OCI-LY7 (cell line): ENCODE results near the gene ERGIC1. TPM values are rescaled to one million over a fixed set of nuclear protein-coding genes. Genes with fewer than 3 reads are reported as not detected.

Experiments
- BruUV-seq: library from RNA; stranded (reverse); fragments of 400-500 nt; replicated peaks from 2 replicates; lab custom pipeline; 2021; lab: Mats Ljungman, UMichigan
- CTCF ChIA-PET: fragments of 300-600 bp; sonication (Branson Sonifier 250); formaldehyde crosslinking; loops from one replicate; lab custom pipeline; 2022; ENCODE audit warnings: antibody characterized with exemption; ENCODE audit not compliant: unreplicated experiment; lab: Charles Lee
- POLR2A ChIA-PET: fragments of 300-600 bp; sonication (Branson Sonifier 250); formaldehyde crosslinking; loops from one replicate; lab custom pipeline; 2022; ENCODE audit warnings: antibody characterized with exemption; lab: Charles Lee
- DNase-seq: peaks from one replicate; pipeline ENCODE4 v3.0.0-alpha.2; 2015; ENCODE audit warnings: low spot score
- H2AFZ ChIP-seq: fragments of 200-600 bp; sonication (generic), shearing (Covaris generic); 2 replicates; pipeline ENCODE4 v1.6.1; 2014; ENCODE audit warnings: mild to moderate bottlenecking, antibody characterized with exemption, low read length, moderate library complexity
- H3K27ac ChIP-seq: fragments of 200-600 bp; sonication (generic); 2 replicates; pipeline ENCODE4 v1.5.1; 2014; ENCODE audit warnings: mixed run types, low read depth, mild to moderate bottlenecking, moderate library complexity, low read length, inconsistent platforms; ENCODE audit not compliant: poor library complexity, severe bottlenecking
- H3K36me3 ChIP-seq: fragments of 200-600 bp; sonication (generic); 2 replicates; pipeline ENCODE4 v1.6.1; 2014; ENCODE audit warnings: mild to moderate bottlenecking, antibody characterized with exemption, low read length, moderate library complexity, mixed read lengths; ENCODE audit not compliant: insufficient read depth
- H3K4me1 ChIP-seq: fragments of 200-600 bp; sonication (generic); 2 replicates; pipeline ENCODE4 v1.5.1; 2014; ENCODE audit warnings: mild to moderate bottlenecking, low read length; ENCODE audit not compliant: insufficient read depth, poor library complexity, severe bottlenecking
- H3K4me2 ChIP-seq: fragments of 200-600 bp; sonication (generic); 2 replicates; pipeline ENCODE4 v1.6.1; 2014; ENCODE audit warnings: mild to moderate bottlenecking, low read length
- H3K4me3 ChIP-seq: fragments of 200-600 bp; sonication (generic); 2 replicates; pipeline ENCODE4 v1.5.1; 2014; ENCODE audit warnings: mild to moderate bottlenecking, low read depth, low read length; ENCODE audit not compliant: poor library complexity, severe bottlenecking
- H3K79me2 ChIP-seq: fragments of 200-600 bp; sonication (generic); 2 replicates; pipeline ENCODE4 v1.6.1; 2016; ENCODE audit warnings: low read depth, mild to moderate bottlenecking, low read length, moderate library complexity, mixed read lengths; ENCODE audit not compliant: insufficient read depth
- H3K9me2 ChIP-seq: fragments of 200-600 bp; sonication (generic); 2 replicates; pipeline ENCODE4 v1.6.1; 2016; ENCODE audit warnings: mild to moderate bottlenecking, low read length, mixed read lengths; ENCODE audit not compliant: insufficient read depth
- H3K9me3 ChIP-seq: fragments of 200-600 bp; sonication (generic); 2 replicates; pipeline ENCODE4 v1.6.1; 2014; ENCODE audit warnings: mild to moderate bottlenecking, mixed run types, low read length, mixed read lengths
- H4K20me1 ChIP-seq: fragments of 200-600 bp; sonication (generic); 2 replicates; pipeline ENCODE4 v1.6.1; 2014; ENCODE audit warnings: mild to moderate bottlenecking, antibody characterized with exemption, low read length, moderate library complexity, mixed read lengths; ENCODE audit not compliant: insufficient read depth
- CTCF ChIP-seq: fragments of 200-600 bp; sonication (generic); conservative IDR thresholded peaks from 2 replicates; pipeline ENCODE4 v1.5.1; 2014; ENCODE audit warnings: mild to moderate bottlenecking, antibody characterized with exemption, low read length, moderate library complexity, mixed read lengths
- EZH2phosphoT487 ChIP-seq: fragments of 200-600 bp; sonication (generic); IDR thresholded peaks from 2 replicates; pipeline ENCODE4 v1.6.1; 2018; ENCODE audit warnings: low read depth, borderline replicate concordance, mild to moderate bottlenecking, mixed run types, antibody characterized with exemption, low read length, moderate library complexity, mixed read lengths
- intact Hi-C: fragments of 100-400 bp; cut with micrococcal nuclease; formaldehyde crosslinking; loops from one replicate; pipeline ENCODE4 v1.10.0; 2022; ENCODE audit not compliant: unreplicated experiment
- total RNA-seq, 2 experiments: library from RNA; depleted of rRNA in 1 of 2; stranded (reverse); fragments of >200 nt in 1 of 2; shearing (Covaris generic) in 1 of 2; gene quantifications; 2 replicates each; pipeline ENCODE4 v1.2.3, GENCODE V29; 2014 to 2022

Gene ERGIC1
- total RNA-seq, 2 experiments from 2014 or later: 125 to 178 TPM

GRCh38 chr5:172791286-172791685 lies 42.8 kb upstream of the ERGIC1 start:
- no peaks in the 10 kb centered on the region for H3K4me1 ChIP-seq
- TF ChIP-seq EZH2phosphoT487: no peak
- TF ChIP-seq CTCF: no peak
- H3K36me3 ChIP-seq: no peaks in the 10 kb centered on the region
- H4K20me1 ChIP-seq: no peaks in the 10 kb centered on the region
- H3K9me3 ChIP-seq: no peaks in the 10 kb centered on the region
- H2AFZ ChIP-seq: no peak overlapping the region
- BruUV-seq: no TSS peak
- intact Hi-C loops: no loop called here
- H3K27ac ChIP-seq: no peak overlapping the region
- no peak overlapping the region for H3K4me2 ChIP-seq
- H3K79me2 ChIP-seq: no peaks in the 10 kb centered on the region
- POLR2A ChIA-PET: no interaction called here
- no peaks in the 10 kb centered on the region for H3K9me2 ChIP-seq
- no peak overlapping the region for H3K4me3 ChIP-seq
- no peak for DNase-seq
- CTCF ChIA-PET: interaction anchor here (0.6 kb wide), 1 partner anchor 87 kb away, joined by 3 read pairs; no protein-coding TSS in a partner anchor

- H3K27ac ChIP-seq: no peak overlapping the region
- CTCF ChIA-PET: no interaction called here
- no peaks in the 10 kb centered on the region for H3K9me2 ChIP-seq
- H3K36me3 ChIP-seq: no peaks in the 10 kb centered on the region
- intact Hi-C loops: no loop called here
- H3K79me2 ChIP-seq: no peaks in the 10 kb centered on the region
- no TSS peak for BruUV-seq
- no peak overlapping the region for H3K4me2 ChIP-seq
- H4K20me1 ChIP-seq: no peaks in the 10 kb centered on the region
- POLR2A ChIA-PET: interaction anchor here (0.6 to 1.0 kb wide), 2 partner anchors 10 to 16 kb away, joined by 3 to 7 read pairs; no protein-coding TSS in a partner anchor
- DNase-seq: no peak
- no peak for TF ChIP-seq CTCF
- no peak for TF ChIP-seq EZH2phosphoT487
- no peaks in the 10 kb centered on the region for H3K9me3 ChIP-seq
- H2AFZ ChIP-seq: no peak overlapping the region
- H3K4me3 ChIP-seq: no peak overlapping the region
- no peaks in the 10 kb centered on the region for H3K4me1 ChIP-seq
These were observed 42.2 kb upstream of the ERGIC1 start for GRCh38 chr5:172791726-172792445.
